HG03039 (cell line): ENCODE data around the gene CMPK1.

Experiments
- ATAC-seq: cut with Tn5 transposase; IDR thresholded peaks from one replicate; pipeline ENCODE4 v1.9.1; 2021; ENCODE audit warnings: mild to moderate bottlenecking, moderate library complexity; ENCODE audit not compliant: unreplicated experiment

The CMPK1 gene

DNA sequence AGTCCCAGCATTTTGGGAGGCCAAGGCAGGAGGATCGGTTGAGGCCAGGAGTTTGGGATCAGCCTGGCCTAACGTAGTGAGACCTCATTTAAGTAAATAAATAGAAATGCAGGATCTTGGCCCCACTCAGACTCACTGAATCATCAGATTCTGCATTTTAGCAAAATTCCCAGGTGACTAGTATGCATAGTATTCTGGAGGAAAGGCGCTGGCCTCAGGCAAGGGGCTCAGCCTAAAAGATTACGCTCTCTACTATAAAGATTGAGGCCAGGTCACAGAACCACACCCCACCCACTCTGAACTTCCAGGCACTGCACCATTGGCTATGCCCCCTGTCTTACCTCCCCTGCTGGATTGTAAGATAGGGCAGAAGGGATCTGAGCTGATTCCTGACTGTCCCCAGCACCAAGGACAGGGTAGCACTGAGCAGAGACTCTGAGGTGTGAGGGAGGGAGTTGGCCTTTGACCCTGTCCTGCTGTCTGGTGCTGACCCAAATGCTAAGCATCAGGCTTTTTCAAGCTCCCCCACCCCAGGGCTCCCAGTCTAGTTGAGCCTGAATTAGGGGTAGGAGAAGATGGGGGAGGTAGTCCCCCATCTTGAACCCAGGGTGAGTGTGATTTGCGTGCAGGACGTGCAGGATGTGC, 85.2 kb downstream of the CMPK1 start:
- no peak for ATAC-seq

DNA sequence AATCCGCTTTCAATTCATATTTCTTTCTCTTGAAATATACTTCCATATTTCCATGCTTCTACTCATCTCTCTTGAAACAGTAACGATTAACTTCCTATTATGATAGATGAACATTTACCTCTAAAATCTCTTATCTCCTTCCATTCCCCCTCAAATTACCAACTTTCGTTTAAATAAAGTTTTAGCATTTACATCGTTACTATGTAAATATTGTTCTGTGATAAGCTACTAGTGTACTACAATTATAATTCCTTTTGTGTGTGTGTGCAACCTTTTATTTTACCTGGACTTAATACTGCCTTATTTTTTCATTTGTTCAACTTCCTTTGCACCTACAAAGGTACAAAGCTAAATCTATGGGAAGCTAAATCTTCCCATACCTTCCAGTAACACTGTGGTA, 87.0 kb downstream of the CMPK1 start:
- ATAC-seq = no peak

DNA sequence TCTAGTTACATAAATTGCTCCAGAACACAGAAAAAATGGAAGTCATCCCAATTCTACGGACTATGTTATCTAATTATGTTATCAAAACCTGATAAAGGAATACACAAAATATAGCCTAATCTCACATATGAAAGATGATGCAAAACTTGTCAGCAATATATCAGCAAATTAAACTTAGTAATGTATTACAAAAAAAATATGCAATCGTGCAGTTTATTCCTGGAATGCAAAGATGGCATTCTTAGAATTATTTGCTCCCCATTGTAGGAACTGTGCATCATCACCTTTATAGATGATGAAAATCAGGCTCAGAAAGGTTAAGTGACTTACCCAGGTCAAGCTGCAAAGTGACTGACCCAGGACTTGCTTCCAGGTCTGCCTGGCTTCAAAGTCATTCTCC, 90.3 kb downstream of the CMPK1 start:
- ATAC-seq = no peak

DNA sequence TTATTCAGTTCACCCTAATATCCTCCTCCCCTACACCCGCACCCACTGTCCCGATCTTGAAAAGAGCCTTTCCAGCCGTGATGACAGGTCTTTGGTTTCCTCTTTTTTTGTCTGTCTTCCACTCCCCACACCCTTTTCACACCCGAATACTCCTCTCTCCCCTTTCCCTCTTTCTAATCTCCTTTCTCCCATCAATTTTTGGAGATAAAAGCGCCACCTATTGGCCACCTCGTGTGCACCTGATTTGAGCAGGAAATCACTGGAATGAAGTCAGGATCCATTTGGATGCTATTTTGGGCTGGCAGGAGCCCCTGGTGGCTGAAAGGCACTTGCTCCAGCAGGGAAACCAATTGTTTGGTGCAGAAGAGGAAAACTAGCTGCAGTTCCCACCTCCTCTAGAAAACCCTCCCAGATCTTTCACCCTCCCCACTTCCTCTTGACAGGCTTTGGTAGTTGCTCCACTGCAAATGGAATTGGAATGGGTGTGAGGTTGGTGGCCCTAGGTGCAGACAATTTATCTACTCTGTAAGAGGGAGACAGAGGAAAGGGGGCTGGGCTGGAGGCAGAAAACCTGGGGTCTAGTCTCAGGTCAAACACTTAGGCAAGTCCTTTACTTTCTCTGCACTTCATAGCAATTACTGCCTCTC, 90.9 kb downstream of the CMPK1 start:
- ATAC-seq = no peak
